SK-MEL-5 (cell line): Measurements from ENCODE around the gene USP34. TPM values are rescaled to one million over a fixed set of nuclear protein-coding genes. Genes with fewer than 3 reads are reported as not detected.
"Not testable (repeated sequence)": the region's sequence is repeated elsewhere in the genome, so short reads cannot be mapped to it uniquely, and the experiment has no call there.

Experiments used
- DNase-seq: peaks from one replicate; pipeline ENCODE4 v3.0.0-alpha.2; 2016; ENCODE audit warnings: low read depth, low spot score
- in situ Hi-C: cut with HindIII; loops from 2 replicates; pipeline ENCODE4 v1.10.0; 2016; ENCODE audit warnings: low sequenced_read_pairs, high pct_unique_total_duplicates, low pct_unique_long_range_greater_than_20kb
- total RNA-seq: library from RNA; depleted of rRNA; stranded (reverse); fragments of >200 nt; shearing (Covaris generic); gene quantifications from 2 replicates; pipeline ENCODE4 v1.2.3, GENCODE V29; 2014

The USP34 gene
- total RNA-seq, 1 experiment from 2014 or later, result 69.0 TPM

GRCh38 chr2:61465045-61465444, 5.8 kb downstream of the USP34 start:
- in situ Hi-C loops, result no loop called here
- DNase-seq, result no peak

- DNase-seq, result no peak
- in situ Hi-C loops, result no loop called here
These were observed 7.0 kb downstream of the USP34 start for GRCh38 chr2:61463769-61464475.

GRCh38 chr2:61461404-61461803, 9.5 kb downstream of the USP34 start:
- DNase-seq, result no peak
- in situ Hi-C loops, result no loop called here

- DNase-seq, result peak; percentile 82
- in situ Hi-C loops, result no loop called here
These were observed 10.7 kb downstream of the USP34 start for GRCh38 chr2:61460163-61460562.

- no peak for DNase-seq
- in situ Hi-C loops, result no loop called here
These were observed 14.0 kb downstream of the USP34 start for GRCh38 chr2:61456746-61457420.

GRCh38 chr2:61456070-61456745, 14.7 kb downstream of the USP34 start:
- in situ Hi-C loops, result no loop called here
- no peak for DNase-seq

- in situ Hi-C loops, DNase-seq: not testable (repeated sequence)
These were observed 15.9 kb downstream of the USP34 start for GRCh38 chr2:61454972-61455371.

- DNase-seq, result no peak
- in situ Hi-C loops, result no loop called here
These were observed 16.5 kb downstream of the USP34 start for GRCh38 chr2:61454383-61454782.

GRCh38 chr2:61452392-61452791, 18.5 kb downstream of the USP34 start:
- in situ Hi-C loops, result no loop called here

GRCh38 chr2:61451178-61451577, 19.7 kb downstream of the USP34 start:
- no peak for DNase-seq
- in situ Hi-C loops, result no loop called here

More at GRCh38 chr2:61452392-61452791, 18.5 kb downstream of the USP34 start:
- DNase-seq, result no peak

- DNase-seq, result no peak
- in situ Hi-C loops, result no loop called here
These were observed 20.7 kb downstream of the USP34 start for GRCh38 chr2:61450144-61450543.

- in situ Hi-C loops, result no loop called here
- no peak for DNase-seq
These were observed 22.7 kb downstream of the USP34 start for GRCh38 chr2:61448229-61448628.

GRCh38 chr2:61446971-61447370, 23.9 kb downstream of the USP34 start:
- in situ Hi-C loops, result not testable (repeated sequence)

GRCh38 chr2:61443342-61444041, 27.4 kb downstream of the USP34 start:
- in situ Hi-C loops, result no loop called here
- no peak for DNase-seq

More at GRCh38 chr2:61446971-61447370, 23.9 kb downstream of the USP34 start:
- DNase-seq, result not testable (repeated sequence)

GRCh38 chr2:61439241-61440002, 31.5 kb downstream of the USP34 start:
- no peak for DNase-seq
- in situ Hi-C loops, result no loop called here

- in situ Hi-C loops, result no loop called here
- no peak for DNase-seq
These were observed 32.2 kb downstream of the USP34 start for GRCh38 chr2:61438670-61439069.

- DNase-seq, result no peak
- in situ Hi-C loops, result no loop called here
These were observed 33.7 kb downstream of the USP34 start for GRCh38 chr2:61437170-61437569.
